HEK293 (cell line): ENCODE measurements around the gene TAPBPL.

Experiments used
- CTCF ChIA-PET: fragments of 350-600 bp; formaldehyde crosslinking; extraction: SDS; loops from one replicate; lab custom pipeline; 2021; ENCODE audit warnings: antibody characterized with exemption; lab: Yijun Ruan, JAX
- POLR2A ChIA-PET: fragments of 300-600 bp; formaldehyde crosslinking; extraction: SDS; loops from one replicate; lab custom pipeline; 2020; ENCODE audit warnings: antibody characterized with exemption, inconsistent platforms; lab: Yijun Ruan, JAX
- H3K27ac ChIP-seq: fragments of 200-500 bp; sonication (Bioruptor generic); 2 replicates; pipeline ENCODE4 v1.5.1; 2014; ENCODE audit warnings: low read depth, low read length, control low read depth, inconsistent platforms; ENCODE audit errors: extremely low read depth
- H3K36me3 ChIP-seq, 2 experiments: fragments of 200-500 bp in 1 of 2; sonication (Bioruptor generic) in 1 of 2; 1 replicate in 1 of 2; 2 replicates in 1 of 2; pipeline ENCODE4 v1.5.1; 2014 to 2017; ENCODE audit warnings: inconsistent platforms in 2 of 2, low read length in 2 of 2; ENCODE audit not compliant: control insufficient read depth in 2 of 2, insufficient read depth in 1 of 2
- H3K4me1 ChIP-seq: fragments of 200-500 bp; sonication (Bioruptor generic); 2 replicates; pipeline ENCODE4 v1.5.1; 2014; ENCODE audit warnings: mild to moderate bottlenecking, low read length, inconsistent platforms; ENCODE audit not compliant: control insufficient read depth, insufficient read depth
- H3K4me3 ChIP-seq: 2 replicates; pipeline ENCODE4 v1.5.1; 2011; ENCODE audit warnings: low read depth, mild to moderate bottlenecking, control low read depth, low read length, moderate library complexity
- H3K9me3 ChIP-seq: fragments of 200-500 bp; sonication (Bioruptor generic); 2 replicates; pipeline ENCODE4 v1.5.1; 2014; ENCODE audit warnings: low read depth, low read length, inconsistent platforms; ENCODE audit not compliant: control insufficient read depth, insufficient read depth
- AEBP2 ChIP-seq: fragments of 450-650 bp; formaldehyde crosslinking; IDR thresholded peaks from 2 replicates; pipeline ENCODE4 v1.5.1; 2016; ENCODE audit warnings: missing biosample characterization, missing genetic modification characterization, borderline replicate concordance
- GLIS2 ChIP-seq: fragments of 450-650 bp; formaldehyde crosslinking; IDR thresholded peaks from 2 replicates; pipeline ENCODE4 v1.5.1; 2016; ENCODE audit warnings: missing biosample characterization, missing genetic modification characterization
- HOXD13 ChIP-seq: sonication (generic); formaldehyde crosslinking; IDR thresholded peaks from 2 replicates; pipeline ENCODE4 v1.8.0; 2022; ENCODE audit warnings: missing genetic modification reagents, borderline replicate concordance
- YY2 ChIP-seq: fragments of 450-650 bp; formaldehyde crosslinking; IDR thresholded peaks from 2 replicates; pipeline ENCODE4 v1.5.1; 2016; ENCODE audit warnings: missing biosample characterization, missing genetic modification characterization
- ZNF140 ChIP-seq: fragments of 450-650 bp; formaldehyde crosslinking; IDR thresholded peaks from 2 replicates; pipeline ENCODE4 v1.5.1; 2016; ENCODE audit warnings: missing biosample characterization, missing genetic modification characterization
- ZNF16 ChIP-seq: fragments of 450-650 bp; formaldehyde crosslinking; IDR thresholded peaks from 2 replicates; pipeline ENCODE4 v1.5.1; 2016; ENCODE audit warnings: low read depth, missing biosample characterization, missing genetic modification characterization
- ZNF239 ChIP-seq: fragments of 450-650 bp; formaldehyde crosslinking; IDR thresholded peaks from 2 replicates; pipeline ENCODE4 v1.5.1; 2016; ENCODE audit warnings: missing biosample characterization, missing genetic modification characterization
- ZNF24 ChIP-seq: fragments of 450-650 bp; formaldehyde crosslinking; IDR thresholded peaks from 2 replicates; pipeline ENCODE4 v1.5.1; 2016; ENCODE audit warnings: missing biosample characterization, missing genetic modification characterization
- ZNF266 ChIP-seq: fragments of 450-650 bp; formaldehyde crosslinking; IDR thresholded peaks from 2 replicates; pipeline ENCODE4 v1.5.1; 2016; ENCODE audit warnings: missing biosample characterization, missing genetic modification characterization, low read depth
- ZNF324 ChIP-seq: fragments of 450-650 bp; formaldehyde crosslinking; IDR thresholded peaks from 2 replicates; pipeline ENCODE4 v1.5.1; 2016; ENCODE audit warnings: missing biosample characterization, missing genetic modification characterization
- ZNF354C ChIP-seq: fragments of 450-650 bp; formaldehyde crosslinking; IDR thresholded peaks from 2 replicates; pipeline ENCODE4 v1.5.1; 2016; ENCODE audit warnings: missing biosample characterization, missing genetic modification characterization, low read depth, borderline replicate concordance
- ZNF366 ChIP-seq: fragments of 450-650 bp; formaldehyde crosslinking; conservative IDR thresholded peaks from 2 replicates; pipeline ENCODE4 v1.5.1; 2016; ENCODE audit warnings: missing biosample characterization, missing genetic modification characterization
- ZNF571 ChIP-seq: fragments of 450-650 bp; formaldehyde crosslinking; IDR thresholded peaks from 2 replicates; pipeline ENCODE4 v1.5.0; 2017; ENCODE audit warnings: missing biosample characterization, missing genetic modification characterization
- ZNF658 ChIP-seq: fragments of 450-650 bp; formaldehyde crosslinking; IDR thresholded peaks from 2 replicates; pipeline ENCODE4; 2016; ENCODE audit warnings: missing biosample characterization, missing genetic modification characterization
- ZNF843 ChIP-seq: fragments of 450-650 bp; formaldehyde crosslinking; IDR thresholded peaks from 2 replicates; pipeline ENCODE4 v1.5.1; 2016; ENCODE audit warnings: missing biosample characterization, missing genetic modification characterization
- TF ChIP-seq, protein P1 (sequence below): fragments of 450-650 bp; formaldehyde crosslinking; IDR thresholded peaks from 2 replicates; pipeline ENCODE4 v1.5.1; 2016; ENCODE audit warnings: missing biosample characterization, missing genetic modification characterization, borderline replicate concordance
- TF ChIP-seq, protein P2 (sequence below): fragments of 450-650 bp; formaldehyde crosslinking; IDR thresholded peaks from 2 replicates; pipeline ENCODE4 v1.5.1; 2016; ENCODE audit warnings: missing biosample characterization, missing genetic modification characterization
- TF ChIP-seq, protein P3 (sequence below): fragments of 450-650 bp; formaldehyde crosslinking; IDR thresholded peaks from 2 replicates; pipeline ENCODE4 v1.5.1; 2016; ENCODE audit warnings: missing biosample characterization, missing genetic modification characterization

Gene TAPBPL

DNA sequence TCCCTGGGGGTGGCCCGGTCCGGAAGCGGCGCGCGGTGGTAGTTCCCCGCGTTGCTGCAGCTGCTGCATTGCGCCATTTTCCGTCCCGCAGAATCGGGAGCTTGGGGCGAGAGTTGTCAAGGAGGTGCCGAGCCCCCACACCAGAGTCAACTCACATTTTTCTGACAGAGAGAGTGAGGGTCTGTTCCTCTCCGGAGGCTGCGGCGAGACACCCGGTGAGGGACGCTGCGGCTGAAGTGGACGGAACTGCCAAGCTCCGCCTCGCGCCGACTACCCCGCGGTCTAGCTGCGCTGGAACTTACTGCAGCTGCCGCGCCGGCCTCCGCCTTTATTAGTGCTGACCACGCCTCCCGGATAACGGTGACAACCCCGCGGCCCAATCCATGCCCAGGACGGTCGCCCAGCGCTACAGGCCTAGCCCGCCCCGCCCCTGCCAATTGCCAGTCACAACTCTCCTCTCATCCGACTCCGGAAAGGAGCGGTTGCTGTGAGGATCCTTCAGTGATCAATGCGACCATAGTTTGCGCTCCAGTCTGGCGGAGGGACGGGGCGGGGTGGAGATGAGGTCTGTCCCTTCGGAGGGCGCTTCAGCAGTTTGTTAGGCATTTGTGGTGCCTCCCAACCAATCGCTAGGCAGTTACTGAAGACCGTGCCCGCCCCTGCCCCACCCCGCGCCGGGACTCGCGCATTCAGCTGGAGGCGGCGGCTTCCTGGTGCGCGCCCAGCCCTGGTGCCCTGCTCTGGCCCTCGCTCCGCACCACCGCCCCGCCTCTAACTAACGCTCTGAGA is 18.7 kb downstream of the TAPBPL start, which contains the start of gene VAMP1 (continued):
- TF ChIP-seq, protein P1, sequence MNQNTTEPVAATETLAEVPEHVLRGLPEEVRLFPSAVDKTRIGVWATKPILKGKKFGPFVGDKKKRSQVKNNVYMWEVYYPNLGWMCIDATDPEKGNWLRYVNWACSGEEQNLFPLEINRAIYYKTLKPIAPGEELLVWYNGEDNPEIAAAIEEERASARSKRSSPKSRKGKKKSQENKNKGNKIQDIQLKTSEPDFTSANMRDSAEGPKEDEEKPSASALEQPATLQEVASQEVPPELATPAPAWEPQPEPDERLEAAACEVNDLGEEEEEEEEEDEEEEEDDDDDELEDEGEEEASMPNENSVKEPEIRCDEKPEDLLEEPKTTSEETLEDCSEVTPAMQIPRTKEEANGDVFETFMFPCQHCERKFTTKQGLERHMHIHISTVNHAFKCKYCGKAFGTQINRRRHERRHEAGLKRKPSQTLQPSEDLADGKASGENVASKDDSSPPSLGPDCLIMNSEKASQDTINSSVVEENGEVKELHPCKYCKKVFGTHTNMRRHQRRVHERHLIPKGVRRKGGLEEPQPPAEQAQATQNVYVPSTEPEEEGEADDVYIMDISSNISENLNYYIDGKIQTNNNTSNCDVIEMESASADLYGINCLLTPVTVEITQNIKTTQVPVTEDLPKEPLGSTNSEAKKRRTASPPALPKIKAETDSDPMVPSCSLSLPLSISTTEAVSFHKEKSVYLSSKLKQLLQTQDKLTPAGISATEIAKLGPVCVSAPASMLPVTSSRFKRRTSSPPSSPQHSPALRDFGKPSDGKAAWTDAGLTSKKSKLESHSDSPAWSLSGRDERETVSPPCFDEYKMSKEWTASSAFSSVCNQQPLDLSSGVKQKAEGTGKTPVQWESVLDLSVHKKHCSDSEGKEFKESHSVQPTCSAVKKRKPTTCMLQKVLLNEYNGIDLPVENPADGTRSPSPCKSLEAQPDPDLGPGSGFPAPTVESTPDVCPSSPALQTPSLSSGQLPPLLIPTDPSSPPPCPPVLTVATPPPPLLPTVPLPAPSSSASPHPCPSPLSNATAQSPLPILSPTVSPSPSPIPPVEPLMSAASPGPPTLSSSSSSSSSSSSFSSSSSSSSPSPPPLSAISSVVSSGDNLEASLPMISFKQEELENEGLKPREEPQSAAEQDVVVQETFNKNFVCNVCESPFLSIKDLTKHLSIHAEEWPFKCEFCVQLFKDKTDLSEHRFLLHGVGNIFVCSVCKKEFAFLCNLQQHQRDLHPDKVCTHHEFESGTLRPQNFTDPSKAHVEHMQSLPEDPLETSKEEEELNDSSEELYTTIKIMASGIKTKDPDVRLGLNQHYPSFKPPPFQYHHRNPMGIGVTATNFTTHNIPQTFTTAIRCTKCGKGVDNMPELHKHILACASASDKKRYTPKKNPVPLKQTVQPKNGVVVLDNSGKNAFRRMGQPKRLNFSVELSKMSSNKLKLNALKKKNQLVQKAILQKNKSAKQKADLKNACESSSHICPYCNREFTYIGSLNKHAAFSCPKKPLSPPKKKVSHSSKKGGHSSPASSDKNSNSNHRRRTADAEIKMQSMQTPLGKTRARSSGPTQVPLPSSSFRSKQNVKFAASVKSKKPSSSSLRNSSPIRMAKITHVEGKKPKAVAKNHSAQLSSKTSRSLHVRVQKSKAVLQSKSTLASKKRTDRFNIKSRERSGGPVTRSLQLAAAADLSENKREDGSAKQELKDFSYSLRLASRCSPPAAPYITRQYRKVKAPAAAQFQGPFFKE (tag by site-specific recombination) = peak; percentile 12; the same call in 1 of the 2 replicates
- TF ChIP-seq, all 188 proteins: peak for 84

DNA sequence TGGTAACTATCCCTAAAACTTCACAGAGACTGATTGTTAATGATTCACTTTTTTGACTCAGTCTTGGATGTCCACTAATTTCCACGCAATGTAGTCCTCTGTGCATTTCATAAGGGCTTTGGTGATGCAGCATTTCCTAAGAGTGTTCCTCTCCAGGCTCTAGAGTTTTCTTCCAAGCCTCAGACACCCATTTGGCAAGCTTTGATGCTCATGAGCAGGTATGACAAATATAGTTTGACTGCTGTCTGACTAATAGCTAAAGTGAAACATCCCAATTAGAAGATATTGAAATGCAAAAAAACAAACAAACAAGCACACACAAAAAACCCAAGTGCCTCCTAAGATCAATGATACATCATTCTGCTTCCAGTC is 20.1 kb downstream of the TAPBPL start:
- Histone ChIP-seq H3K27ac (no peak overlapping the region), H3K36me3 (peaks cover 0 to 7% of the 10 kb centered on the region in 2 experiments; a peak in 1 of 3 replicates), H3K9me3 (no peaks in the 10 kb centered on the region), H3K4me1 (peaks cover 2% of the 10 kb centered on the region; the same call in 1 of the 2 replicates), H3K4me3 (no peak overlapping the region)
- POLR2A ChIA-PET = interaction anchor here (0.9 to 3.5 kb wide), 5 partner anchors 12 to 62 kb away, joined by 3 to 40 read pairs (median 5); partner anchors contain the start of genes GAPDH and MRPL51
- CTCF ChIA-PET = interaction anchor here (0.6 kb wide), 1 partner anchor 240 kb away, joined by 3 read pairs; no protein-coding TSS in a partner anchor
- TF ChIP-seq HOXD13 (CRISPR knock-in tag) (no peak), ZNF658 (tag by site-specific recombination) (no peak), ZNF324 (tag by site-specific recombination) (no peak), ZNF571 (tag by site-specific recombination) (no peak), ZNF266 (tag by site-specific recombination) (no peak), ZNF140 (no peak), ZNF16 (tag by site-specific recombination) (no peak), ZNF843 (tag by site-specific recombination) (no peak), AEBP2 (tag by site-specific recombination) (no peak), ZNF24 (tag by site-specific recombination) (no peak), ZNF239 (no peak), YY2 (no peak), ZNF366 (tag by site-specific recombination) (no peak)

- H3K27ac ChIP-seq = no peak overlapping the region
- TF ChIP-seq GLIS2 (tag by site-specific recombination) (no peak), ZNF354C (no peak)
- TF ChIP-seq, protein P2, sequence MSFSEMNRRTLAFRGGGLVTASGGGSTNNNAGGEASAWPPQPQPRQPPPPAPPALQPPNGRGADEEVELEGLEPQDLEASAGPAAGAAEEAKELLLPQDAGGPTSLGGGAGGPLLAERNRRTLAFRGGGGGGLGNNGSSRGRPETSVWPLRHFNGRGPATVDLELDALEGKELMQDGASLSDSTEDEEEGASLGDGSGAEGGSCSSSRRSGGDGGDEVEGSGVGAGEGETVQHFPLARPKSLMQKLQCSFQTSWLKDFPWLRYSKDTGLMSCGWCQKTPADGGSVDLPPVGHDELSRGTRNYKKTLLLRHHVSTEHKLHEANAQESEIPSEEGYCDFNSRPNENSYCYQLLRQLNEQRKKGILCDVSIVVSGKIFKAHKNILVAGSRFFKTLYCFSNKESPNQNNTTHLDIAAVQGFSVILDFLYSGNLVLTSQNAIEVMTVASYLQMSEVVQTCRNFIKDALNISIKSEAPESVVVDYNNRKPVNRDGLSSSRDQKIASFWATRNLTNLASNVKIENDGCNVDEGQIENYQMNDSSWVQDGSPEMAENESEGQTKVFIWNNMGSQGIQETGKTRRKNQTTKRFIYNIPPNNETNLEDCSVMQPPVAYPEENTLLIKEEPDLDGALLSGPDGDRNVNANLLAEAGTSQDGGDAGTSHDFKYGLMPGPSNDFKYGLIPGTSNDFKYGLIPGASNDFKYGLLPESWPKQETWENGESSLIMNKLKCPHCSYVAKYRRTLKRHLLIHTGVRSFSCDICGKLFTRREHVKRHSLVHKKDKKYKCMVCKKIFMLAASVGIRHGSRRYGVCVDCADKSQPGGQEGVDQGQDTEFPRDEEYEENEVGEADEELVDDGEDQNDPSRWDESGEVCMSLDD (tag by site-specific recombination) = no peak
- TF ChIP-seq, protein P3, sequence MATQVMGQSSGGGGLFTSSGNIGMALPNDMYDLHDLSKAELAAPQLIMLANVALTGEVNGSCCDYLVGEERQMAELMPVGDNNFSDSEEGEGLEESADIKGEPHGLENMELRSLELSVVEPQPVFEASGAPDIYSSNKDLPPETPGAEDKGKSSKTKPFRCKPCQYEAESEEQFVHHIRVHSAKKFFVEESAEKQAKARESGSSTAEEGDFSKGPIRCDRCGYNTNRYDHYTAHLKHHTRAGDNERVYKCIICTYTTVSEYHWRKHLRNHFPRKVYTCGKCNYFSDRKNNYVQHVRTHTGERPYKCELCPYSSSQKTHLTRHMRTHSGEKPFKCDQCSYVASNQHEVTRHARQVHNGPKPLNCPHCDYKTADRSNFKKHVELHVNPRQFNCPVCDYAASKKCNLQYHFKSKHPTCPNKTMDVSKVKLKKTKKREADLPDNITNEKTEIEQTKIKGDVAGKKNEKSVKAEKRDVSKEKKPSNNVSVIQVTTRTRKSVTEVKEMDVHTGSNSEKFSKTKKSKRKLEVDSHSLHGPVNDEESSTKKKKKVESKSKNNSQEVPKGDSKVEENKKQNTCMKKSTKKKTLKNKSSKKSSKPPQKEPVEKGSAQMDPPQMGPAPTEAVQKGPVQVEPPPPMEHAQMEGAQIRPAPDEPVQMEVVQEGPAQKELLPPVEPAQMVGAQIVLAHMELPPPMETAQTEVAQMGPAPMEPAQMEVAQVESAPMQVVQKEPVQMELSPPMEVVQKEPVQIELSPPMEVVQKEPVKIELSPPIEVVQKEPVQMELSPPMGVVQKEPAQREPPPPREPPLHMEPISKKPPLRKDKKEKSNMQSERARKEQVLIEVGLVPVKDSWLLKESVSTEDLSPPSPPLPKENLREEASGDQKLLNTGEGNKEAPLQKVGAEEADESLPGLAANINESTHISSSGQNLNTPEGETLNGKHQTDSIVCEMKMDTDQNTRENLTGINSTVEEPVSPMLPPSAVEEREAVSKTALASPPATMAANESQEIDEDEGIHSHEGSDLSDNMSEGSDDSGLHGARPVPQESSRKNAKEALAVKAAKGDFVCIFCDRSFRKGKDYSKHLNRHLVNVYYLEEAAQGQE = no peak
- H3K4me1 ChIP-seq = peaks cover 2% of the 10 kb centered on the region; the same call in 1 of the 2 replicates
- CTCF ChIA-PET = no interaction called here
- peaks cover 0 to 7% of the 10 kb centered on the region in 2 experiments; a peak in 1 of 3 replicates for H3K36me3 ChIP-seq
- H3K9me3 ChIP-seq = no peaks in the 10 kb centered on the region
- POLR2A ChIA-PET = interaction anchor here (0.9 to 1.6 kb wide), 2 partner anchors 21 to 62 kb away, joined by 3 to 4 read pairs; partner anchors contain the start of genes GAPDH and MRPL51
- no peak overlapping the region for H3K4me3 ChIP-seq
Measured at GRCh38 chr12:6472491-6472890, 20.6 kb downstream of the TAPBPL start.
